Measurements from ENCODE around the gene TRAPPC8. TPM values are rescaled to one million over a fixed set of nuclear protein-coding genes. Genes with fewer than 3 reads are reported as not detected.
"Not testable (repeated sequence)": the region's sequence is repeated elsewhere in the genome, so short reads cannot be mapped to it uniquely, and the experiment has no call there.

The TRAPPC8 gene
- polyA plus RNA-seq, 1 donor, result 30.9 TPM

DNA sequence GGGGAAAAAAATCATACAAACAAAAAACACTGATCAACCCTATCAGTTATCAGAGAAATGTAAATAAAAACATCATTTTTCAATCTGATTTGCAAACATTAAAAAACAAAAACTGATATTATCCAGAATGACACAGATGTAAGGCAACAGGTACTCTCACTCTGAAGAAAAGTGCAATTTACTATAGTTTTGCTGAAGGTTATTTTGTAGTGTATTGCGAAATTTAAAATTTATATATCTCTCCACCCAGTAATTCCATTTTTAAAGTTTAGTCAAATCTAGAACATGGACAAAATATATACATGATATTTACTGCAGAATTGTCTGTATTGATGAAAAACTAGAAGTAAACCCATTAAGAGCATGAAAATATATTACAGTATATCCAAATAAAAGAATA is 79.8 kb downstream of the TRAPPC8 start:
- no peak for DNase-seq

GRCh38 chr18:31860488-31860887 is 82.4 kb downstream of the TRAPPC8 start:
- no peak for DNase-seq

- DNase-seq, result no peak
These were observed 85.3 kb downstream of the TRAPPC8 start for GRCh38 chr18:31857526-31858106.

DNA sequence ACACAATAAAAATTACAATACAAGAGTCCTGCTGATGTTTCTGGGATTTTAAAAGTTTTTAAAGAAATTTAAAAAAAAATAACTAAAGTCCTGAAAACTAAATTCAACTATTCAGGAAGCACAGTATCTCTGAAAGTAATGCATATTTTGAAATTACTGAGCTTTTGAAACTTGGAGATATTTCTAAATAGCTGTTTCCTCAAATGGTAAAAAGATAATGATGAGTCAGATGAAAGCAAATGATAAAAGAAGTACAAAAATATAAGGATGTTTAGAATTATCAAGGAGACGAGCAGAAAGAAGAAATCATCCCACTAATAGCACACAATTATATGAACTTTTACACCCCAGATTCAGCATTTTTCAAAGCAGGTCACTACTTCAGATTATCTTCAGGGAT is 92.1 kb downstream of the TRAPPC8 start:
- no peak for DNase-seq

DNA sequence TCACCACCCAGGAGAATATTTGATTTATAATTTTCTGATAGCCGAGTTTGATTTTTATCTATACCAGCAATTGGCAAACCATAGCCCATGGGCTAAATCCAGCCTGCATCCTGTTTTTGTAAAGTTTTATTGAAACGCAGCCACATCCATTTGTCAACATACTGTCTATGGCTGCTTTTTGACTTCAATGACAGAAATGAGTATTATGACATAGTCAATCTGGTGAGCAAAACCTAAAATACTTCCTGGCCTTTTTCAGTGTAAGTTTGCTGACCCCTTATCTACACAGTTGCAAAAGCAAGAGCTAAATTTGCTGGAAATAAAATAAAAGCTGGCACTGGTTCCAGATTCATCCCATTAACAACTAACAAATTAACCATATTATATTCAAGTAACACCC is 102.4 kb downstream of the TRAPPC8 start:
- DNase-seq, result no peak

GRCh38 chr18:31837879-31838278 is 105.0 kb downstream of the TRAPPC8 start:
- DNase-seq, result no peak

DNA sequence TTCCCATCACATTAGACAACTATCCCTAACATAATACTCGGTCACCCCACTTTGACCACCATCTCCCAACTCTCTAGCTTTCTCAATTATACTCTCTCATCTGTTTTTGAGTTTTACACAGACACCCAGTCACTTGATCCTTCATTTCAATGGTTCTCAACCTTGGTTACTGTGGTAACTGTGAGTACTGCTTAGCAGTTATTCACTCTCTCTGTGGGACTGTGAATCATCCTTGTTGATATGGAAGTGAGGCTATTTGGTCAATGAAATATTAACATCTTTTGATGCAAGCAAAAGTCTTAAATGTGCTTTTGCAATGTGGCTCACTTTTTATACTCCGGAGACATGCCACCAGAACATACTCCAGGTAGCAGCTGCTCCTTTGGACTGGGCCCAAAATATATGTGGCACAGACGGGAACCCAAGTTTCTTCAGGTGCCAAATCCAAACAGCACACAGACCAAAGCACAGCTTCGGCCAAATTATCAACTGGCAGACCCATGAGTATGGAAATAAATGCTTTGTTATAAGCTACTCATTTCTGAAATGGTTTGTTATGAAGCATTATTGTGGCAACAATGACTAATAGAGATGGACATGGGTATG is 107.3 kb downstream of the TRAPPC8 start:
- DNase-seq, result no peak

DNA sequence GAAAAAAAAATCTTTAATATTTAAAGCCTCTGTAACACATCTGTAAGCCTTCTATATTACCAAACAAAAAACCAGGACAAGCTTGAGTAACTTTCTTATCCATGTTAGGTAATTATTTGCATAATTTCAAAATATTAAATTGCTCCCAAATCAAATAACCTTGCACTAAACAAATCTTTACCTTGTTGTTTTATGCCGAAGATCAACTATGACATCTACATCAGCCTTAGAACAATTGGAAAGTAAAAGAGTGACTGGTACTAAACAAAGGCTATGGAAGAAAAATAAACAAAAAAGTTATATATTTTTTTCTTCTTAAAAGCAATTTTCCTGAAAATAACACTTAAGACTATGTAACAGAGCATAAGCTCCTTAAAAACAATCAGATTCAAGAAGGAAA is 111.0 kb downstream of the TRAPPC8 start:
- no peak for DNase-seq

DNA sequence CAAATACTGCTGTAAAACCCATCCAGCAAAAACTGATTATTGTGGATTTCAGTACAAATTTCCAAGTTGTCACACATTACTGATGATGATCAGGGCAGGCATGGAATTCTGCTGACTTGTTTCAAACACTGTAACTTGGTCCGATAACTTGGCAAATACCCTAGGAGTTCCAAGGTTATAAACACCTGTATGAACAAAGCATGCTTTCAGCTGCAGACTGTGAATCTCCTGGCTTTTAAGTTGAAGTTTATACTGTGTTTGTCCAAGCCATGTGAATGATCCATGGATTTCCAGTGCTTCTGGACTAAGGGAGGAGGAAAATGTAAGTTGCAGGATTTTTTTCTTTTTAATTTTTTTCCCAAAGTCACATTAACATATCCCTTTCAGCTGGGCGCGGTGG is 112.2 kb downstream of the TRAPPC8 start:
- DNase-seq, result no peak

- DNase-seq, result no peak
These were observed 114.3 kb downstream of the TRAPPC8 start for GRCh38 chr18:31828613-31829012.

GRCh38 chr18:31826673-31827325 is 116.1 kb downstream of the TRAPPC8 start:
- DNase-seq, result not testable (repeated sequence)

DNA sequence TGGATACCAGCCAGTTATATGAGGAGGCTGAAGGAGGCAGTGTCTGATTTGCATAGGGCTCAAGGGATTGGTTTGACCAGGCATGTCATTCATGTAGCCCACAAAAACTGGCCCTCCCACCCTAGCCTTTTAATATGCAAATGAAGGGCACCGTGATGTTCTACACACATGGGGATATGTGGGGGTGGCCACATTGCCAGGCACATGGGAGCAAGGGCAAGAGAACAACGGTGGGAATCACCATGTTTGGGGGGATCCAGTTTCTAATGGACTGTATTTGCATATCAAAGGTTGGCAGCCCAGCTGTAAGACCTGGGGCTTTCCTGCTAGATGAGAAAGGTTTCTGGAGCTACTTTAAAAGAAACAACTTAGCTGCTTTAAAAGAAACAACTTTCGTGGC is 117.2 kb downstream of the TRAPPC8 start:
- no peak for DNase-seq

DNA sequence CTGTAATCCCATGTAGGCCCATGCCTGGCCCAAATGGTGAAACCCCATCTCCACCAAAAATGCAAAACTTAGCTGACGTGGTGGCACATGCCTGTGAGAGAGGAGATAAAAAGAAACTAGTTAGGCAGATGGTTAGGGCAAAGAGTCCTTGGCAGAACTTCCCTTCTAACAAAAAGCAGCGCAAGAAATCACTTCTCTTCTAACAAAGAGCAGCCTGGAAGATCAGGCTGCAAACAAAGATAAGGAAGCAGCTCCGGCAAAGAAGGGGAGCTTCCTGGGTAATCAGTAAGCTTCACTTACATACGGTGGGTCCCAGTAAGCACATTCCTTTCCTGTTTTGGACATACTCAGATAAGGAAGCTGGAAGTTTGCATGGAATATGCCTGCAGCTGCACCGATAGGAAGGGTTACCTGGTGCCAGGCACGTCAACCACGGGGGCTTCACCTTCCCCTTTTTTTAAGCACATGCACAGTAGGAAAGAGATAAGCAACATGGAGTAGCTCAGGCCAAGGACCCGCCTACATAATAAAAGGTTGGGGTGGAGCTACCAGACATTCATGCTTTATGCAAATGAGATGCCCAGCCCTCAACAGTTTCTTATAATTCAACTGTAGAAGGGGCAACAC is 121.3 kb downstream of the TRAPPC8 start:
- DNase-seq, result no peak

- DNase-seq, result no peak
These were observed 123.1 kb downstream of the TRAPPC8 start for GRCh38 chr18:31819925-31820229.

- DNase-seq, result peak; percentile 29
These were observed 123.6 kb downstream of the TRAPPC8 start for GRCh38 chr18:31819106-31819924.

DNA sequence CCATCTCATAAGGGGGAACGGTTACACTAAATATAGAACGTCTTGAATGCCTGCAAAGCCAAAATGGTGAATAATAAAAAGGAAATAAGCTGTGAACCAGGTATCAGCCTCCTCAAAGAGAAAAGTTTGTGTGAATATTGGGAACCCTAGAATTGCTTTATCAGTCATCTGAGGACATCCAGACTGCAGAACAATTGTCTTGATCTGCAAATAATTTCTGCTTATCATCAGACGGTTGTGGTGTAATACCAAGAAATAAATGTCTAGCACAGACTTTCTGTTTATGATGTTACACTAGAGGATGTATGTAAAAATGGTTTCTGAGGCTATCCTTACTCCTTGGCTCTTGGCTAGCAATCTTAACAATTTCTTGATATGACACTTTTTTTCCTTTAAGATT is 128.8 kb downstream of the TRAPPC8 start:
- no peak for DNase-seq

DNA sequence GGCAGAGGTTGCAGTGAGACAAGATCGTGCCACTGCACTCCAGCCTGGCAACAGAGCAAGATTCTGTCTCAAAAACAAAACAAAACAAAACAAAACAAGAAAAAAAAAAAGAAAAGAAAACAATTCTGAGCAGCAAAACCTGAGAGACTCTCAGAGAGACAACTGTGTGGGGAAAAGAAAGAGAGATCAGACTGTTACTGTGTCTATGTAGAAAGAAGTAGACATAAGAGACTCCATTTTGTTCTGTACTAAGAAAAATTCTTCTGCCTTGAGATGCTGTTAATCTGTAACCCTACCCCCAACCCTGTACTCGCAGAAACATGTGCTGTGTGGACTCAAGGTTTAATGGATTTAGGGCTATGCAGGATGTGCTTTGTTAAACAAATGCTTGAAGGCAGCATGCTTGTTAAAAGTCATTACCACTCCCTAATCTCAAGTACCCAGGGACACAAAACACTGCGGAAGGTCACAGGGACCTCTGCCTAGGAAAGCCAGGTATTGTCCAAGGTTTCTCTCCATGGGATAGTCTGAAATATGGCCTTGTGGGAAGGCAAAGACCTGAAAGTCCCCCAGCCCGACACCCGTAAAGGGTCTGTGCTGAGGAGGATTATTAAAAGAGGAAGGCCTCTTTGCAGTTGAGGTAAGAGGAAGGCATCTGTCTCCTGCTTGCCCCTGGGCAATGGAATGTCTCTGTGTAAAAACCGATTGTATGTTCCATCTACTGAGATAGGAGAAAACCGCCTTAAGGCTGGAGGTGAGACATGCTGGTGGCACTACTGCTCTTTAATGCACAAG is 132.4 kb downstream of the TRAPPC8 start:
- not testable (repeated sequence) for DNase-seq

DNA sequence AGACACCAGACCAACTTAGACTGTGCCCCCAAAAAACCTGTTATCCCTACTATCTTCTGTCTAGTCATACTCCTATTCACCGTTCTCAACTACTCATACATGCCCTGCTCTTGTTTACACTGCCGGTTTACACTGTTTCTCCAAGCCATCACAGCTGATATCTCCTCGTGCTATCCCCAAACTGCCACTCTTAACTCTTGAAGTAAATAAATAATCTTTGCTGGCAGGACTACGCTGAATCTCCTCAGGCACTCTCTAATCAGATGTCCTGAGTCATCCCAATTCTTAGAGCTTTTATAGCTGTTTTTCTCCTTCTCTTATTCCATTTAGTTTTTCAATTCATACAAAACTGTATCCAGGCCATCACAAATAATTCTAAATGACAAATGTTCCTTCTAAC is 133.9 kb downstream of the TRAPPC8 start:
- DNase-seq, result not testable (repeated sequence)

DNA sequence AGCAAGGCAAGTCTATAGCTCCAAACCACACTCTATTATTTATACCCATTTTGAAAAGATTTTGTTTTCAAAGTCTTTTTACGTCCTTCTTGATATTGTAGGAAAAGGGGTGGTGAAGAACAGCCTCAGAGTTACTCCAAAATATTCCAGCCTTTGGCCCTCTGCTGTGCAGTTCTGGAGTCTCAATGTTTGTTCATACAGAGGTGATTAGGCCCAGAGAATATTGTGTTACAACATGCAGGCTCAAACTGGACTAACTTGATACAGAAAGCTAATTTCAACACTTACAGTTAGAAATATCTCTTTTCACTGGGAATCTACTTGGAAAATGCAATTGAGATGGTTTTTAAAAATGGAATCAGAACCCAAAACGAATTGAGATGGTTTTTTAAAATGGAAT is 141.8 kb downstream of the TRAPPC8 start:
- DNase-seq, result no peak

GRCh38 chr18:31799257-31799656 is 143.7 kb downstream of the TRAPPC8 start:
- DNase-seq, result not testable (repeated sequence)

GRCh38 chr18:31798399-31798798 is 144.5 kb downstream of the TRAPPC8 start:
- no peak for DNase-seq

DNA sequence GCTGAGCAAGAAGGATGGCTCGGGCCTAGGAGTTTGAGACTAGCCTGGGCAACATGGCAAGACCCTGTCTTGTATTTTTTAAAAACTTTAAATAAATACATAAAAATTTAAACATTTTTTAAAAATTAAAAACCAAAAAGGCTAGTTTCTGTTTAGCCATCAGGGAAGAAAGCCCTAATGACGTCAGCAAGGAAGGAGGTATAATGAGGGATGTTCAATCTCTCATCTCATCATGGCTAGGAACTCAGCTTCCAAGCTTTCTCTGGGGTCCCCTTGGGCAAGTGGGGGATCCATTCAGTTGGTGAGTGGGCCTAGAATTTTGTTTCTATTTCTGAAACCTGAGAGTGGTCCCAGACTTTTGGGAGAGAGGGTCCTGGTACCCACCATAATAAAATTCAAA is 147.2 kb downstream of the TRAPPC8 start:
- no peak for DNase-seq
